Keratinocyte (primary cell): Measurements from ENCODE around the gene CCDC27.

Experiments used
- CTCF ChIP-seq, 3 experiments: IDR thresholded peaks in 1 of 3; conservative IDR thresholded peaks in 1 of 3; optimal IDR thresholded peaks in 1 of 3; 2 replicates in 2 of 3; 3 replicates in 1 of 3; pipeline versions ENCODE3 to v1.5.1; 2011; ENCODE audit warnings: low read length in 3 of 3, mild to moderate bottlenecking in 3 of 3, moderate library complexity in 2 of 3, control low read depth in 1 of 3, inconsistent platforms in 1 of 3; ENCODE audit not compliant: insufficient read depth in 2 of 3; ENCODE audit errors: extremely low read depth in 1 of 3
- EZH2 ChIP-seq: IDR thresholded peaks from one replicate; pipeline ENCODE4 v1.6.1; 2012; ENCODE audit warnings: inconsistent platforms, mild to moderate bottlenecking, low read length, moderate library complexity

- TF ChIP-seq CTCF (optimal IDR thresholded peaks at IDR 0.05 in 1 of 3, IDR thresholded peaks at IDR 0.05 in 1 of 3, conservative IDR thresholded peaks at IDR 0.05 in 1 of 3; ENCODE audit: extremely low read depth in 1 of 3, insufficient read depth in 2 of 3, low read length in 3 of 3) (no peak), EZH2 (no peak)
These were observed 38.4 kb upstream of the CCDC27 start for GRCh38 chr1:3713840-3714239.
